Endodermal cell (in vitro differentiated cells): ENCODE data around the gene GOLGA2. TPM values are rescaled to one million over a fixed set of nuclear protein-coding genes. Genes with fewer than 3 reads are reported as not detected.

Source experiments
- DNase-seq: peaks from one replicate; pipeline ENCODE4 v3.0.0-alpha.2; 2017
- H3K27ac ChIP-seq: 2 replicates; pipeline ENCODE4 v1.5.1; 2013; ENCODE audit warnings: mild to moderate bottlenecking, low read depth, low read length, moderate library complexity
- H3K27me3 ChIP-seq: 2 replicates; pipeline ENCODE4 v1.6.1; 2013; ENCODE audit warnings: mild to moderate bottlenecking, low read length, moderate library complexity; ENCODE audit not compliant: insufficient read depth, control insufficient read depth, poor library complexity, severe bottlenecking
- H3K36me3 ChIP-seq: 2 replicates; pipeline ENCODE4 v1.7.0; 2013; ENCODE audit warnings: mild to moderate bottlenecking, low read length, moderate library complexity; ENCODE audit not compliant: control insufficient read depth, insufficient read depth
- H3K4me1 ChIP-seq: one replicate; pipeline ENCODE4 v1.7.0; 2013; ENCODE audit warnings: low read length; ENCODE audit not compliant: control insufficient read depth, insufficient read depth
- H3K4me3 ChIP-seq: 2 replicates; pipeline ENCODE4 v1.5.1; 2013; ENCODE audit warnings: mild to moderate bottlenecking, low read length, moderate library complexity
- H3K9ac ChIP-seq: 2 replicates; pipeline ENCODE4 v1.6.1; 2013; ENCODE audit warnings: mild to moderate bottlenecking, low read length, moderate library complexity; ENCODE audit not compliant: poor library complexity, severe bottlenecking; ENCODE audit errors: extremely low read depth
- H3K9me3 ChIP-seq: 2 replicates; pipeline ENCODE4 v1.6.1; 2013; ENCODE audit warnings: mild to moderate bottlenecking, low read length, moderate library complexity; ENCODE audit not compliant: control insufficient read depth
- H3K27ac Mint-ChIP-seq: 2 replicates; pipeline ENCODE4 v1.8.0; 2020; ENCODE audit warnings: mixed read lengths
- H3K27me3 Mint-ChIP-seq: 2 replicates; pipeline ENCODE4 v1.8.0; 2021; ENCODE audit warnings: mild to moderate bottlenecking, mixed read lengths; ENCODE audit not compliant: insufficient read depth
- H3K36me3 Mint-ChIP-seq: 2 replicates; pipeline ENCODE4 v1.8.0; 2020; ENCODE audit warnings: low read depth, mixed read lengths
- H3K4me1 Mint-ChIP-seq: 2 replicates; pipeline ENCODE4 v1.8.0; 2020; ENCODE audit warnings: mixed read lengths
- H3K4me3 Mint-ChIP-seq: 2 replicates; pipeline ENCODE4 v1.8.0; 2020; ENCODE audit warnings: mild to moderate bottlenecking, moderate library complexity, mixed read lengths
- H3K9me3 Mint-ChIP-seq: 2 replicates; pipeline ENCODE4 v1.8.0; 2020; ENCODE audit warnings: mild to moderate bottlenecking, mixed read lengths
- CTCF ChIP-seq: fragments of 200-600 bp; sonication (generic); conservative IDR thresholded peaks from 2 replicates; pipeline ENCODE4 v1.5.0; 2021; ENCODE audit warnings: antibody characterized with exemption, mild to moderate bottlenecking
- WGBS, 2 experiments: methylation state at CpG; one replicate each; pipeline versions ENCODE4 v1.1.5 to v1.1.7; 2013; ENCODE audit warnings: missing lambda C conversion rate in 2 of 2, mixed read lengths in 1 of 2; ENCODE audit not compliant: insufficient coverage in 1 of 2, insufficient read length in 1 of 2; 5-methylcytosine and 5-hydroxymethylcytosine counted together
- total RNA-seq, 2 donors: library from RNA; stranded (reverse); fragmentation: NEBNext Ultra II Directional in 1 of 2; extraction: Animal tissue kit (Norgen Biotek cat#: 25700) in 1 of 2; gene quantifications; 2 replicates in 1 of 2; 3 replicates in 1 of 2; pipeline ENCODE4 v1.2.1, GENCODE V29; 2021

GOLGA2 gene
- total RNA-seq, 2 donors from 2014 or later = 91.9 to 101 TPM

GRCh38 chr9:128309551-128309950, 33.7 kb upstream of the GOLGA2 start:
- no peaks in the 10 kb centered on the region for H3K4me1 ChIP-seq
- Mint-ChIP-seq H3K4me1 (no peaks in the 10 kb centered on the region), H3K4me3 (no peak overlapping the region), H3K9me3 (no peaks in the 10 kb centered on the region), H3K27me3 (no peaks in the 10 kb centered on the region), H3K36me3 (peaks cover 45% of the 10 kb centered on the region), H3K27ac (no peak overlapping the region)
- H3K9me3 ChIP-seq = no peaks in the 10 kb centered on the region
- H3K4me3 ChIP-seq = no peak overlapping the region
- no peak overlapping the region for H3K27ac ChIP-seq
- TF ChIP-seq CTCF = no peak
- no peaks in the 10 kb centered on the region for H3K27me3 ChIP-seq
- WGBS, 2 experiments = 94 to 98% methylated on average over 15 to 16 of the region's 16 CpGs
- no peak for DNase-seq
- H3K36me3 ChIP-seq = peaks cover 30% of the 10 kb centered on the region
- H3K9ac ChIP-seq = no peak overlapping the region

GRCh38 chr9:128304971-128305288, 29.1 kb upstream of the GOLGA2 start:
- Histone ChIP-seq H3K4me1 (no peaks in the 10 kb centered on the region), H3K27me3 (no peaks in the 10 kb centered on the region), H3K36me3 (peaks cover 16% of the 10 kb centered on the region), H3K9ac (no peak overlapping the region), H3K4me3 (no peak overlapping the region), H3K9me3 (no peaks in the 10 kb centered on the region), H3K27ac (no peak overlapping the region)
- TF ChIP-seq CTCF = no peak
- H3K27me3 Mint-ChIP-seq = no peaks in the 10 kb centered on the region
- peaks cover 4% of the 10 kb centered on the region for H3K4me1 Mint-ChIP-seq
- no peak overlapping the region for H3K4me3 Mint-ChIP-seq
- 82 to 92% methylated on average over 3 to 5 of the region's 5 CpGs for WGBS, 2 experiments
- DNase-seq = no peak
- no peaks in the 10 kb centered on the region for H3K9me3 Mint-ChIP-seq
- no peak overlapping the region for H3K27ac Mint-ChIP-seq
- H3K36me3 Mint-ChIP-seq = peaks cover 19% of the 10 kb centered on the region

- H3K27ac Mint-ChIP-seq = peak overlapping the region; percentile 11
- no peak overlapping the region for H3K27ac ChIP-seq
- TF ChIP-seq CTCF = no peak
- H3K9me3 Mint-ChIP-seq = no peaks in the 10 kb centered on the region
- DNase-seq = no peak
- WGBS, 2 experiments = 89 to 93% methylated on average over 5 to 9 of the region's 9 CpGs
- peaks cover 4% of the 10 kb centered on the region for H3K4me1 Mint-ChIP-seq
- peaks cover 13% of the 10 kb centered on the region for H3K36me3 Mint-ChIP-seq
- no peaks in the 10 kb centered on the region for H3K27me3 ChIP-seq
- H3K27me3 Mint-ChIP-seq = no peaks in the 10 kb centered on the region
- no peak overlapping the region for H3K9ac ChIP-seq
- H3K36me3 ChIP-seq = peaks cover 11% of the 10 kb centered on the region
- H3K4me3 ChIP-seq = no peak overlapping the region
- no peak overlapping the region for H3K4me3 Mint-ChIP-seq
- H3K9me3 ChIP-seq = no peaks in the 10 kb centered on the region
- no peaks in the 10 kb centered on the region for H3K4me1 ChIP-seq
Measured at GRCh38 chr9:128304136-128304970, 28.5 kb upstream of the GOLGA2 start.
